Activated T-cell treated with anti-CD3 and anti-CD28 coated beads for 48 hours (primary cell): Measurements from ENCODE around the gene GAL.

Experiments
- DNase-seq: peaks from one replicate; pipeline ENCODE4 v3.0.0-alpha.2; 2020; ENCODE audit warnings: low read depth

The GAL gene

GRCh38 chr11:68682531-68682961 lies 1.8 kb upstream of the GAL start:
- DNase-seq = no peak

GRCh38 chr11:68683121-68683520 lies 1.2 kb upstream of the GAL start:
- no peak for DNase-seq

GRCh38 chr11:68683536-68684384 lies 584 bp upstream of the GAL start:
- DNase-seq = no peak

GRCh38 chr11:68685656-68686380 lies 1.5 kb downstream of the GAL start:
- no peak for DNase-seq

GRCh38 chr11:68686486-68686885 lies 2.1 kb downstream of the GAL start:
- no peak for DNase-seq

- no peak for DNase-seq
These were observed 3.0 kb downstream of the GAL start for GRCh38 chr11:68687311-68687710.

- DNase-seq = no peak
These were observed 3.6 kb downstream of the GAL start for GRCh38 chr11:68687986-68688385.

- no peak for DNase-seq
These were observed 4.5 kb downstream of the GAL start for GRCh38 chr11:68688881-68689280.

- no peak for DNase-seq
These were observed 5.6 kb downstream of the GAL start for GRCh38 chr11:68689737-68690625.

GRCh38 chr11:68690671-68691401 lies 6.5 kb downstream of the GAL start:
- DNase-seq = no peak

GRCh38 chr11:68691402-68691784 lies 7.0 kb downstream of the GAL start:
- DNase-seq = no peak

- DNase-seq = no peak
These were observed 7.8 kb downstream of the GAL start for GRCh38 chr11:68692115-68692514.

- no peak for DNase-seq
These were observed 8.6 kb downstream of the GAL start for GRCh38 chr11:68692871-68693483.

- no peak for DNase-seq
These were observed 9.1 kb downstream of the GAL start for GRCh38 chr11:68693484-68693882.

- DNase-seq = no peak
These were observed 10.3 kb downstream of the GAL start for GRCh38 chr11:68694431-68695297.

GRCh38 chr11:68695531-68695930 lies 11.2 kb downstream of the GAL start:
- DNase-seq = no peak

GRCh38 chr11:68698993-68699392 lies 14.6 kb downstream of the GAL start:
- no peak for DNase-seq

- DNase-seq = no peak
These were observed 20.5 kb downstream of the GAL start for GRCh38 chr11:68704887-68705286.

GRCh38 chr11:68707527-68707926 lies 23.2 kb downstream of the GAL start:
- no peak for DNase-seq

GRCh38 chr11:68709062-68709461 lies 24.7 kb downstream of the GAL start:
- DNase-seq = no peak
